ENCODE measurements around the gene BEST1. TPM values are rescaled to one million over a fixed set of nuclear protein-coding genes. Genes with fewer than 3 reads are reported as not detected.
"Not testable (repeated sequence)": the region's sequence is repeated elsewhere in the genome, so short reads cannot be mapped to it uniquely, and the experiment has no call there.

The BEST1 gene
- total RNA-seq, 2 experiments from 2014 or later, result not detected

GRCh38 chr11:61964058-61964665 is 14.0 kb downstream of the BEST1 start:
- ATAC-seq, result no peak
- Mint-ChIP-seq H3K4me3 (no peak overlapping the region), H3K4me1 (peaks cover 39% of the 10 kb centered on the region), H3K27ac (no peak overlapping the region), H3K36me3 (peaks cover 31% of the 10 kb centered on the region), H3K27me3 (no peaks in the 10 kb centered on the region), H3K9me3 (ENCODE audit: low read depth) (no peaks in the 10 kb centered on the region)
- peak; percentile 36 for DNase-seq
- CTCF ChIA-PET, result interaction anchor here (1.6 to 5.8 kb wide), 2 partner anchors 17 to 66 kb away, joined by 3 to 28 read pairs; no protein-coding TSS in a partner anchor

DNA sequence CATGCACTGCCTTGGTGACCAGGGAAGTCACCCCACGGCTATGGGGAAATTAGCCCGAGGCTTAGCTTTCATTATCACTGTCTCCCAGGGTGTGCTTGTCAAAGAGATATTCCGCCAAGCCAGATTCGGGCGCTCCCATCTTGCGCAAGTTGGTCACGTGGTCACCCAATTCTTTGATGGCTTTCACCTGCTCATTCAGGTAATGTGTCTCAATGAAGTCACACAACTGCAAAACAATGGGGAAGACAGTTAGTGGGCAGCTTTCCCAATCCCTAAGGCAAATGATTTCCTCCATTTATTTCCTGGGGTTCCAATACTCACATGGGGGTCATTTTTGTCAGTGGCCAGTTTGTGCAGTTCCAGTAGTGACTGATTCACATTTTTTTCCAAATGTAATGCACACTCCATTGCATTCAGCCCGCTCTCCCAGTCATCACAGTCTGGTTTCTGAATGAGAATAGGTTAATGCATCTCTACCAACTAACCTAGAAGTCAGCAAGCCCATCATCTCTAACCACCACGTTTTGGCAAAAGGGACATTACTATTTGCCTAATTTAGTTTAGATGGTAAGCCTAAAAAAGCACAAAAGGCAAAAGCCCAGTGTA is 14.6 kb downstream of the BEST1 start:
- peak; percentile 37 for DNase-seq
- not testable (repeated sequence) for ATAC-seq; H3K27me3 Mint-ChIP-seq; H3K27ac Mint-ChIP-seq; H3K9me3 Mint-ChIP-seq (ENCODE audit: low read depth)
- CTCF ChIA-PET, result interaction anchor here (1.0 to 6.6 kb wide), 6 partner anchors 15 to 167 kb away, joined by 3 to 35 read pairs (median 6); partner anchors contain the start of gene BEST1
- Mint-ChIP-seq H3K36me3 (peaks cover 31% of the 10 kb centered on the region), H3K4me1 (peaks cover 41% of the 10 kb centered on the region), H3K4me3 (peak overlapping the region; percentile 88)

GRCh38 chr11:61966734-61967115 is 16.6 kb downstream of the BEST1 start:
- CTCF ChIA-PET, result interaction anchor here (1.5 to 6.6 kb wide), 3 partner anchors 19 to 115 kb away, joined by 4 to 35 read pairs (median 9); no protein-coding TSS in a partner anchor
- Mint-ChIP-seq H3K4me1 (peaks cover 54% of the 10 kb centered on the region), H3K27ac (peak overlapping the region; percentile 84), H3K27me3 (no peaks in the 10 kb centered on the region), H3K36me3 (peaks cover 31% of the 10 kb centered on the region), H3K4me3 (peak overlapping the region; percentile 88), H3K9me3 (ENCODE audit: low read depth) (no peaks in the 10 kb centered on the region)
- DNase-seq, result peak; percentile 66
- ATAC-seq, result peak; percentile 11

DNA sequence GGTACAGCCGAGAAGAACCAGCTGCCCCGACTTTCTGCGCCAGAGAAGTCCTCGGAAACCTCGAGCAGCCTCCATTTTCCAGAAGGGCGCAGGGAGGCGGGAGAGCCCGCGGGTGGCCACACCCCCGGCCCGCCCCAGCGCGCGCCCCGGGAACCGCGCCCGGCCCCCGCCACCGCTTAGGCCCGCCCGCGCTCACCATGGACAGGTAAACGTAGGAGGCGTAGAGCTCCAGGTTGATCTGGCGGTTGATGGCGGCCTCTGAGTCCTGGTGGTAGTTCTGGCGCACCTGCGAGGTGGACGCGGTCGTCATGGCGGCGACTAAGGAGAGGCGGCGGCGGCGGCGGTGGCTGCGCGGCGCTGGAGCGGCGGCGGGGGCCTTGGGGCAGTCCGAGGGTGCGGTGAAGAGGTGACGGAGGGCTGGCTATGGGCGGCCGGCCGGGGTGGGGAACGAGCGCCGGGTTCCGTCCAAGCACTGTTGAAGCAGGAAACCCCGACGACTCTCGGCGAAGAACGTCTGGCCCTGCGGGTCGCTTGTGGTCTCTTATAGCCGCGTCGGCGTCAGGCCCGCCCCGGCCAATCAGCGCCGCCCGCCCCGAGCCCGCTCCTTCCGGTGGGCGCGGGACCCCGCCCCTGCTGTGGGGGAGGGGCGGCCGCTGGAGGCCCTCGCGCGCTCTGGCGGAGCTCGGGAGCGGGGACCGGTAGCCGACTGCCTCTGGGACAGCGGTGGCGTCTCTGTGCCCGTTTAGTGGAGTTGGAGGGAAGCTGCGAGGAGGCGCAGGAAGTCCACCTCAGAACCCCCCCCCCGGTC is 17.2 kb downstream of the BEST1 start, which contains the start of gene FTH1:
Gene FTH1, minus strand, starts transcription at position 519 of the 808 bp plus-strand sequence. Its CDS starts 209 bp downstream, at position 310.
- DNase-seq, result peak; percentile 91
- H3K4me1 Mint-ChIP-seq, result peaks cover 59% of the 10 kb centered on the region
- CTCF ChIA-PET, result interaction anchor here (1.3 to 6.6 kb wide), 5 partner anchors 19 to 141 kb away, joined by 4 to 35 read pairs (median 9); no protein-coding TSS in a partner anchor
- peak; percentile 79 for ATAC-seq
- H3K4me3 Mint-ChIP-seq, result peak within 1 kb of the TSS; percentile 88
- H3K36me3 Mint-ChIP-seq, result peaks cover 31% of the 10 kb centered on the region
- no peaks in the 10 kb centered on the region for H3K9me3 Mint-ChIP-seq (ENCODE audit: low read depth)
- no peaks in the 10 kb centered on the region for H3K27me3 Mint-ChIP-seq
- H3K27ac Mint-ChIP-seq, result peak within 1 kb of the TSS; percentile 94

- ATAC-seq, result peak; percentile 29
- H3K4me3 Mint-ChIP-seq, result peak overlapping the region; percentile 88
- no peaks in the 10 kb centered on the region for H3K27me3 Mint-ChIP-seq
- CTCF ChIA-PET, result interaction anchor here (0.6 to 6.6 kb wide), 5 partner anchors 11 to 140 kb away, joined by 3 to 35 read pairs (median 5); no protein-coding TSS in a partner anchor
- H3K4me1 Mint-ChIP-seq, result peaks cover 66% of the 10 kb centered on the region
- peaks cover 31% of the 10 kb centered on the region for H3K36me3 Mint-ChIP-seq
- peak; percentile 63 for DNase-seq
- H3K9me3 Mint-ChIP-seq (ENCODE audit: low read depth), result no peaks in the 10 kb centered on the region
- H3K27ac Mint-ChIP-seq, result peak overlapping the region; percentile 91
Observed at GRCh38 chr11:61967924-61968757, 18.0 kb downstream of the BEST1 start.

- ATAC-seq (no peak), DNase-seq (peak; percentile 30)
- H3K27me3 Mint-ChIP-seq, result no peaks in the 10 kb centered on the region
- H3K4me3 Mint-ChIP-seq, result peak overlapping the region; percentile 88
- H3K36me3 Mint-ChIP-seq, result peaks cover 24% of the 10 kb centered on the region
- CTCF ChIA-PET, result interaction anchor here (1.3 to 6.6 kb wide), 3 partner anchors 71 to 140 kb away, joined by 5 to 35 read pairs (median 16); no protein-coding TSS in a partner anchor
- H3K9me3 Mint-ChIP-seq (ENCODE audit: low read depth), result no peaks in the 10 kb centered on the region
- H3K4me1 Mint-ChIP-seq, result peaks cover 62% of the 10 kb centered on the region
- H3K27ac Mint-ChIP-seq, result no peak overlapping the region
Observed at GRCh38 chr11:61968758-61969390, 18.7 kb downstream of the BEST1 start.

- H3K27me3 Mint-ChIP-seq, result no peaks in the 10 kb centered on the region
- H3K9me3 Mint-ChIP-seq (ENCODE audit: low read depth), result no peaks in the 10 kb centered on the region
- CTCF ChIA-PET, result interaction anchor here (0.7 to 6.6 kb wide), 3 partner anchors 9 to 139 kb away, joined by 3 to 35 read pairs (median 16); no protein-coding TSS in a partner anchor
- peak overlapping the region; percentile 17 for H3K27ac Mint-ChIP-seq
- ATAC-seq (no peak), DNase-seq (no peak)
- peaks cover 57% of the 10 kb centered on the region for H3K4me1 Mint-ChIP-seq
- H3K4me3 Mint-ChIP-seq, result peak overlapping the region; percentile 13
- peaks cover 19% of the 10 kb centered on the region for H3K36me3 Mint-ChIP-seq
Observed at GRCh38 chr11:61969391-61969758, 19.2 kb downstream of the BEST1 start.

GRCh38 chr11:61969838-61970662 is 19.9 kb downstream of the BEST1 start:
- DNase-seq, result no peak
- no peaks in the 10 kb centered on the region for H3K27me3 Mint-ChIP-seq
- no peak for ATAC-seq
- H3K36me3 Mint-ChIP-seq, result peaks cover 14% of the 10 kb centered on the region
- peaks cover 50% of the 10 kb centered on the region for H3K4me1 Mint-ChIP-seq
- H3K9me3 Mint-ChIP-seq (ENCODE audit: low read depth), result no peaks in the 10 kb centered on the region
- H3K4me3 Mint-ChIP-seq, result no peak overlapping the region
- no peak overlapping the region for H3K27ac Mint-ChIP-seq
- CTCF ChIA-PET, result interaction anchor here (0.7 to 6.6 kb wide), 4 partner anchors 9 to 139 kb away, joined by 3 to 35 read pairs (median 10); no protein-coding TSS in a partner anchor

- Mint-ChIP-seq H3K4me1 (peaks cover 47% of the 10 kb centered on the region), H3K27ac (peak overlapping the region; percentile 52), H3K9me3 (ENCODE audit: low read depth) (no peaks in the 10 kb centered on the region), H3K36me3 (peaks cover 4% of the 10 kb centered on the region), H3K27me3 (no peaks in the 10 kb centered on the region), H3K4me3 (no peak overlapping the region)
- ATAC-seq (no peak), DNase-seq (peak; percentile 73)
- CTCF ChIA-PET, result interaction anchor here (1.1 to 6.6 kb wide), 3 partner anchors 18 to 110 kb away, joined by 3 to 35 read pairs (median 8); no protein-coding TSS in a partner anchor
Observed at GRCh38 chr11:61971248-61972111, 21.3 kb downstream of the BEST1 start.

GRCh38 chr11:61972112-61972671 is 22.0 kb downstream of the BEST1 start:
- peak overlapping the region; percentile 62 for H3K27ac Mint-ChIP-seq
- no peaks in the 10 kb centered on the region for H3K27me3 Mint-ChIP-seq
- peaks cover 48% of the 10 kb centered on the region for H3K4me1 Mint-ChIP-seq
- no peaks in the 10 kb centered on the region for H3K36me3 Mint-ChIP-seq
- DNase-seq (no peak), ATAC-seq (no peak)
- CTCF ChIA-PET, result interaction anchor here (0.9 to 1.7 kb wide), 6 partner anchors 10 to 110 kb away, joined by 3 to 8 read pairs (median 4); no protein-coding TSS in a partner anchor
- no peak overlapping the region for H3K4me3 Mint-ChIP-seq
- no peaks in the 10 kb centered on the region for H3K9me3 Mint-ChIP-seq (ENCODE audit: low read depth)

Data from activated CD8-positive, alpha-beta memory T cell treated with anti-CD3 and anti-CD28 coated beads, Interleukin-2, amount 10 ng/mL, durations not matched to agents 7 days and 5 days (primary cell).